GM21360 (cell line): ENCODE data around the gene HSD3B7.

Experiments used
- ATAC-seq: cut with Tn5 transposase; IDR thresholded peaks from one replicate; pipeline ENCODE4 v1.9.1; 2021; ENCODE audit warnings: mild to moderate bottlenecking, moderate library complexity; ENCODE audit not compliant: unreplicated experiment

Gene HSD3B7

DNA sequence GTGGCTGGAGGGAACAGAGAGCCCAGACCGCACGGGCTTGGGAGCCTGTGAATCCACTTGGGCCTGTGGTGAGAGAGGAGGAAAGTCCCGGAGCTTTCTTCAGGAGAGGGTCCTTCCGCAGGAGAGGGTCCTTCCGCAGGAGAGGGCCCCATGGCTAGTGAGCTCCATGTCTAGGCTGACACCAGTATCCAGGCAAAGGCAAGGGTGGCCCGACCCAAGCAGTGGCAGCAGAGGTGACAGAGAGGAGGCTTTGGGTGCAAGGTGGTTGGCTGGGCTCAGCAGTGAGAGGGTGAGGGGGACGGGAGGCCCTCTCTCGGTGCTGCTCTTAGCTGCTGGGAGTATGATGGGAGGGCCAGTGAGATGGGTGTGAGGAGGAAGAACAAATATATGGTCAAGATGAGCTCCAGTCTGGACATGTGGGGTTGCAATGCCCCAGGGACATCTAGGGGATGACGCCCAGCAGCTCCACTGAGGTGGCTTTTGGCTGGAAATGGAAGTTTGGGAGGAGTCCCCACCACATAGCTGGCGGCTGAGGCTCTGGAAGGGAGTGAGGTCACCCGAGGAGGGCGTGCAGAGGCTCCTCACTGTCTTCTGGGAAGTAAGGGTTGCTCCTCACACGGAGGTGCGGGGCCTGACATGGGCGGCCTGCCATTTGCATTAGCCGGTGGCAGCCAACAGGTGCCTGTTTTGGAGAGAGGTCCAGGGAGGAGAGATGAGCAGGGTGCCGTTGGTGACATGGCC lies 2.3 kb upstream of the HSD3B7 start:
- ATAC-seq = no peak

- ATAC-seq = no peak
Observed at GRCh38 chr16:30983289-30983889, 1.6 kb upstream of the HSD3B7 start.

- ATAC-seq = no peak
Observed at GRCh38 chr16:30983898-30984610, 953 bp upstream of the HSD3B7 start.

DNA sequence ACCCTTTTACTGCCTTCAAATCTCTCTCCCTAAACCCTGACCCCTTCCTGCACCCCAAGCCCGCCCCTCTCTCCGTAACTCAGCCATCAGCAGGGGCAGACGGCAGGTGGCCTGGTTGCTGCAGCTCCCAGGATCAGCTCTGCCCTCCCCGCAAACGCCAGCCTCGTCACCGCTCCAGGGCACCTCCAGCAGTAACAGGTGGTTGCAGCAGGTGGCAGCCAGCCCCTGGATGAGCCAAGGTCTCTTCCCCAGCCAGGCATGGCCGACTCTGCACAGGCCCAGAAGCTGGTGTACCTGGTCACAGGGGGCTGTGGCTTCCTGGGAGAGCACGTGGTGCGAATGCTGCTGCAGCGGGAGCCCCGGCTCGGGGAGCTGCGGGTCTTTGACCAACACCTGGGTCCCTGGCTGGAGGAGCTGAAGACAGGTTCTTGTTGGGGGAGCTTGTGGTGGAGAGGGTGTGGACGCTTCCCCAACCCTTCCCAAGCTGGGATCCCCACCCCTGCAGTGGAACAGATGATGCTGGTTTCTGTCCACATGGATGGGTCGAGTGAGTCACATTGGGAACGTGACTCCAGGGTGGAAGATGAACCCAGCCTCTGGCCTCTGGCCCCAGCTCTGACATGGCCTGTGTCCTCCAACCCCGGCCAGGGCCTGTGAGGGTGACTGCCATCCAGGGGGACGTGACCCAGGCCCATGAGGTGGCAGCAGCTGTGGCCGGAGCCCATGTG lies 558 bp downstream of the HSD3B7 start:
- ATAC-seq = no peak

DNA sequence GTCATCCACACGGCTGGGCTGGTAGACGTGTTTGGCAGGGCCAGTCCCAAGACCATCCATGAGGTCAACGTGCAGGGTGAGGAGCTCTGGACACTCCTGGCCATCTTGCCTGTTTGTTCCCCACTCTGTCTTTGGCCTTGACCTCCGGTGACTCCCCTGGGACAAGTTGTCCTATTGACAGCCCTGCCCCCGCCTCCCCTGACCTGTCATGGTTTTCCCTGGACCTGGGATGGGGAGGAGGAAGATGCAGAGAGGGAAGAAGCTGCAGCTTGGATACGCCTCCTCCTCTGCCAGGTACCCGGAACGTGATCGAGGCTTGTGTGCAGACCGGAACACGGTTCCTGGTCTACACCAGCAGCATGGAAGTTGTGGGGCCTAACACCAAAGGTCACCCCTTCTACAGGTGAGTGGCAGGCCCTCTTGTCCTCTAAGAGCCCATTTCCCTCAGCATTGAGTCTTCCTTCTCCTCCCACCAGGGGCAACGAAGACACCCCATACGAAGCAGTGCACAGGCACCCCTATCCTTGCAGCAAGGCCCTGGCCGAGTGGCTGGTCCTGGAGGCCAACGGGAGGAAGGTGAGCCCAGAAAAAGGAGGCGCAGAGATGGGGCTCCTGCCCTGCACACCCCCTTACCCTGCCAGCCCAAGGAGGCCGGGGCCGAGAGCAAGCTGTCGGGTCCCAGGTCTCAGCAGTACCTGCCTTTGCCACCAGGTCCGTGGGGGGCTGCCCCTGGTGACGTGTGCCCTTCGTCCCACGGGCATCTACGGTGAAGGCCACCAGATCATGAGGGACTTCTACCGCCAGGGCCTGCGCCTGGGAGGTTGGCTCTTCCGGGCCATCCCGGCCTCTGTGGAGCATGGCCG lies 1.4 kb downstream of the HSD3B7 start:
- ATAC-seq = no peak

- no peak for ATAC-seq
Observed at GRCh38 chr16:30987581-30988190, 2.7 kb downstream of the HSD3B7 start.

- ATAC-seq = no peak
Observed at GRCh38 chr16:30989469-30990047, 4.6 kb downstream of the HSD3B7 start.

- no peak for ATAC-seq
Observed at GRCh38 chr16:30990105-30990504, 5.1 kb downstream of the HSD3B7 start.

GRCh38 chr16:30991052-30991451 lies 6.0 kb downstream of the HSD3B7 start:
- ATAC-seq = no peak

DNA sequence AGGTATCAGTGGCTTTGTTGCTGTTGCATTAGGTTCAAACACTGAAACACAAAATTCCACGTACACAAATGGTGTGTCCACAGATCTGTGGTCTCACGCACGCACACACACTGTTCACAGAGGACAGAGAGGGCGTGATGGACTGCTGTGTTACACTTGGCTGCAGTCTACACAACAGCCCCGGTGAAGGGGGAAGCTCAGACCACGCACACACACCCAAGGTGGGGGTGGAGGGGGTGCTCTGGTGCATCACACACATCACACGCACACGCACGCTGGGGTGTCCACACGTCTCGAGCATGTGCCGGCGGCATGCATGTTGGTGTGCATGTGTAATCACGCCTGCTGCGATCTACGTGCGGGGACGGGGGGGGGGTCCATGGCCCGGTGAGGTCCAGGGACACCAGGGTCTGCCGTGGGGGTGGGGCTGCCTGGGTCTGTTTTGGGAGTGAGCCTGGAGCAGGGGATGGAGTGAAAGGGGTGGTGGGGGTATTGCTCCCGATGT lies 7.3 kb downstream of the HSD3B7 start:
- ATAC-seq = no peak

DNA sequence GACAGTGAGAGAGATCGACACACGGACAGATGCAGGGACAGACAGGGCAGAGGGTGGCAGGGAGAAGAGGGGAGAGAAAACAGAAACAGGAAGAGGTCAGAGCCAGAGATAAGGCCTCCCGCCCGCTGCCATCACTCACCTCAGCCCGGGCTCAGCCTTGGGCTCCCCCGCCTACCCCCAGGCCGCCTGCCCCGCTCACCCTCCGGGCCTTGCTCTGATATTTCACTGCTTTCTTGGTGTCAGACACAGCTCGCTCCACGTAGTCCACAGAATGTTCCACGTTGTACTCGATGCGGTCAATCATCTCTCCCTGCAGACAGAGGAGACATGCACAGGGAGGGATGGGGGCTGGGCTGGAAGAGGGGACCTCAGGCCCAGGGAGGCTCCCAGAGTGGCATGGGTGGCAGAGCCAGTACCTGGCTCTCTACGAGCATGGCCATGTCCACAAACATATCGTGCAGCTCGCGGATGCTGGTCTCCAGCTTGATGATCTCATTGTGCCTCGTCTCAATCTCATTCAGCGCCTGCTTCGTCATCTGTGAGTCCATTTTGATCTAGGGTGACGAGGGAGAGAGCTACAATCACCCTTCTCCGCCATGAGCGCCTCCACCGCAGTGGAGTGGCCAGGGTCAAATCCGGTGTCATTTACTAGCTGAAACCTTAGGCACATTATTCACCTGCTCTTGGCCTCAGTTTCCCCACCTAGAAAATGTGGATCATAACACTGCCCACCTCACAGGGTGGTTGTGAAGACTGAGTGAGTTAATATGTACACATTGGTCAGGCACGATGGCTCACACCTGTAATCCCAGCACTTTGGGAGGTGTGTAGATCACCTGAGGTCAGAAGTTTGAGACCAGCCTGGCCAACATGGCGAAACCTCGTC lies 8.2 kb downstream of the HSD3B7 start:
- no peak for ATAC-seq

GRCh38 chr16:30995927-30996323 lies 10.9 kb downstream of the HSD3B7 start:
- no peak for ATAC-seq

GRCh38 chr16:30996324-30996984 lies 11.4 kb downstream of the HSD3B7 start:
- ATAC-seq = no peak

- peak; percentile 73 for ATAC-seq
Observed at GRCh38 chr16:30996985-30997724, 12.1 kb downstream of the HSD3B7 start.

DNA sequence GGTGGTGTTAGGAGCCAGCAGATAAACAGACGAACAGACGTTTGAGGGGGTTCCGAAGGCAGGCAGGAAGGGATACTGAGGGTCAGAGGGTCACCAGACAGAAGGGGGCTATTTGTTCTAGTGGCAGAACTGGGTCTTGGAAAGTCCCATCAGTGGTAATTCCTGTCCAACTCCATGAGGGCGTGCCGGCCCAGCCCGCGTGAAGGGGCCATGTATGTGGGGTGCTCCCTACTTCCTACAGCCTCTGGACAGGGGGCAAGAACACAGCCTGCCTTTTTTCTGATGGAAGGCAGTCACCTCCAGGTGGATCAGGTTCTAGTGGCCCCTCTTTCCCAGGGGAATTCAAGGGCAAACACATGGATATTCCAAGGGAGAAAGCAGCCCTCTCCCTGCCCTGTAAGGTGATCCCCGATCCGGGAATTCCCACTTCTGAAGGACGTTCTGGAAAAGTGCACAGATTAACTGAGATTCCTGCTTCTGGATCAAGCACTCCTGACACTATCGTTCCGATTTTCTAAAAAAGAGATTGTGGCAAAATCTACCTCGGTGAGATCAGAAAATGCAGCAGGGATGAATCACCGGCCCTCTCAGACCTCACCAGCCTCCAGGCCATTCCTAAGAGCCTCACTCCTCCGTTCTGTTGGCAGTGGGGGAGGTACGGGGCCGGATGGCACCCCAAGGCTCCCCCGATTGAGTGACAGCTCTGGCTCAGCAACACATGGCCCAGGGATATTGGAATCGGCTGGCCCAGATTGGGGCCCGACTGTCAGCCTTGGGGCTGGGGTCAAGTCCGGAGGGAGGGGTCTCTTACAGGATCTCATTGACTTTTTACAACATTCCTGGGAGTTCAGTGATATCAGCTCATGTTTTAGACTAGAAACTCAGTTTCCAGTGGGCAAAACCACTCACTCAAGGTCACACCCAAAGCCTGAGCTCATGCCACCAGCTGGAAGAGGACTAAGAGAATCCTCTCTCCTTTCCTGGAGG lies 13.0 kb downstream of the HSD3B7 start:
- no peak for ATAC-seq
